HG03025 (cell line): ENCODE results near the gene HDAC4.

ENCODE experiments used
- ATAC-seq: cut with Tn5 transposase; IDR thresholded peaks from one replicate; pipeline ENCODE4 v1.9.1; 2021; ENCODE audit warnings: mild to moderate bottlenecking, moderate library complexity; ENCODE audit not compliant: unreplicated experiment, low FRiP score

Gene HDAC4

GRCh38 chr2:239245872-239246721 lies 154.7 kb downstream of the HDAC4 start:
- ATAC-seq = no peak

GRCh38 chr2:239245107-239245506 lies 155.7 kb downstream of the HDAC4 start:
- no peak for ATAC-seq

- no peak for ATAC-seq
These were observed 156.2 kb downstream of the HDAC4 start for GRCh38 chr2:239244625-239245024.

GRCh38 chr2:239241431-239241960 lies 159.3 kb downstream of the HDAC4 start:
- no peak for ATAC-seq

- no peak for ATAC-seq
These were observed 160.4 kb downstream of the HDAC4 start for GRCh38 chr2:239240414-239240881.

GRCh38 chr2:239239607-239240413 lies 161.0 kb downstream of the HDAC4 start:
- ATAC-seq = no peak

- ATAC-seq = no peak
These were observed 161.8 kb downstream of the HDAC4 start for GRCh38 chr2:239238839-239239606.

- ATAC-seq = no peak
These were observed 162.4 kb downstream of the HDAC4 start for GRCh38 chr2:239238381-239238780.

- no peak for ATAC-seq
These were observed 164.0 kb downstream of the HDAC4 start for GRCh38 chr2:239236808-239237205.

GRCh38 chr2:239236043-239236807 lies 164.6 kb downstream of the HDAC4 start:
- no peak for ATAC-seq

- no peak for ATAC-seq
These were observed 165.5 kb downstream of the HDAC4 start for GRCh38 chr2:239235311-239235710.

GRCh38 chr2:239234191-239235175 lies 166.3 kb downstream of the HDAC4 start:
- no peak for ATAC-seq

- ATAC-seq = no peak
These were observed 167.2 kb downstream of the HDAC4 start for GRCh38 chr2:239233576-239233975.

- no peak for ATAC-seq
These were observed 168.6 kb downstream of the HDAC4 start for GRCh38 chr2:239232195-239232578.

GRCh38 chr2:239231231-239232194 lies 169.3 kb downstream of the HDAC4 start:
- no peak for ATAC-seq

- ATAC-seq = no peak
These were observed 170.3 kb downstream of the HDAC4 start for GRCh38 chr2:239230318-239231052.
